ENCODE results near the gene NFKBIZ.

NFKBIZ gene

DNA sequence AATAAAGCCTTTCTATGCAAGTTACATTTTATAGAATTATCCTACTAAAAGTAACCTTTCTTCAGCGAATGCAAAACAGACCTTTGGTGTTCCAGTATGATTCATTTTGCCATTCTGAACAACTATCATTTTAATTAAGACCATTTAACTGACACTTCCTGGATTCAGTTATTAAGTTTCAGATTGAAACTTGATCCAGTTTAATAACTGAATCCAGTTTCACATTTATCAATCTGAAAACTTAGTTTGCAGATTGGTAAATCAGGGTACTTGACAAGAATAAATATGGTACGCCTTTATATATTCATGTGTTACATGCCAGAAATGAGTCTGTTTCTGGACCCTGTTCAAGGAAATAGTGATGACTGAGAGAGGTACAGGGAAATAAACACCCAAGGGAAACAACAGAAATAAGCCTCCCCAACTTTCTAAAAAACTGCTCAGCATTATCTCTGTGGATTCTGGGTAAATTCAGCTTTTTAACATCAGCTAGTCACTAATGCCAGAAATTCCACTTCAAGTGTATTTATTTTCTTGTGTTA is 23.3 kb upstream of the NFKBIZ start:
- peak; percentile 49 for DNase-seq

DNA sequence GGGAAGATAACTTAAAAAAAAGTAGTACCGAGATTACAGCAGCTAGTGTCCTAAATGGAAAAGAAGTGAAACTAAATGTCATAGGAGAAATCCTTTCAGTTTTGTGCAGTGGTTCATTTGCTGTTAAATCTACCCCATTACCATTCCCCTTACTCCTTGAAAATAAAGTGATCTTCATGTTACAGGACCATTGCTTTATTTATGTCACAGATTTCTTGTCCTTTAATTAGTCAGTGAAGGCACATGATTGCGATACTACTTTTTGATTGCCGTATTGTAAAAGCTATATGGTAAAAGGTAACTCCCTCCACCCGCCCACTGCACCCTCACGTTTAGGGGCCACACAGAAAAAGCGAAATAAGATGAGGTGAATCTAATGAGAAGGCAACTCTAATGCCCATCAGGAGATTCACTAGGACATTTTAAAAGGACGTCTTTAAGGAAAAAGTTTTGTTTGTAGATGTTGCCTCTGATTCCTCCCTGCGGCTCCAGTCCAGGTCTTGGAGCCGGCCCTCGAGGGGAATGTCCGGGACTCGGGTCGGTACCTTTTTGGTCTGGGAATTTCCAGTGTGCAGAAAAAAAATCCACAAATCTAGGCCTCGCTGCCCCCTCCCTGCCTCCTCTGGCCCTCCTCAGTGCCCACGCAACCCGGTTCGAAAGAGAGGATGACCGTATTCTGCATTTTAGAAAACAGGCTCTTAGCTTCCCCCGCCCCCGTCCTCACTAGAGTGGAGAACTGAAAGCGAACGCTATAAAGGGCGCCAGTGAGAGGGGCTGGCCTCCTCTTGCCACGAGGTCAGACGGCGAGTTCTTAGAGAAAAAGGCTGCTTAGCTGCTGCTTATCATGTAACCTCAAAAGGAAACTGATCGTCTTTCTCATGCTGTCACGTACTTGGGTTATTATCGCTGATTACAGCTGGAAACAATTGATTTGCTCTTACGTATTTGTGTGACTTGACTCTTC is 21.8 kb upstream of the NFKBIZ start:
- peak; percentile 85 for DNase-seq

DNA sequence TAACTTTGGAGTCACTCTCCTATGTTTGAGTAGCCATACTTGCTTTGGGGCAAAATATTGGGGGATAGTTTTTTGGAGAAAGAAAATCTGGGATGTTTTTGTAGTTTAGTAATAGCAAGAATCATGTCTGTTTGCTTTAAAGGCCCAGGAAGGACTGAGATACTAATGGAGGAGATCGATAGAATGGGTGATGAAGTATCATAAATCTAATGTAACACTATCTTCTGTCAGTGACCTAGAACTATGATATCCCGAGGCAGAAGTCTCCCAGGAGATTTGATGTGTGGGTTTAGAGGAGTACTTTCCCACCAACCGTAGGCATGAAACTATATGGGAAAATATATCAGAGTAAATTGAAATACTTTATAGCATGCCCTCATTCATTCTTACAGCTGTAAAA is 21.0 kb upstream of the NFKBIZ start:
- no peak for DNase-seq

DNA sequence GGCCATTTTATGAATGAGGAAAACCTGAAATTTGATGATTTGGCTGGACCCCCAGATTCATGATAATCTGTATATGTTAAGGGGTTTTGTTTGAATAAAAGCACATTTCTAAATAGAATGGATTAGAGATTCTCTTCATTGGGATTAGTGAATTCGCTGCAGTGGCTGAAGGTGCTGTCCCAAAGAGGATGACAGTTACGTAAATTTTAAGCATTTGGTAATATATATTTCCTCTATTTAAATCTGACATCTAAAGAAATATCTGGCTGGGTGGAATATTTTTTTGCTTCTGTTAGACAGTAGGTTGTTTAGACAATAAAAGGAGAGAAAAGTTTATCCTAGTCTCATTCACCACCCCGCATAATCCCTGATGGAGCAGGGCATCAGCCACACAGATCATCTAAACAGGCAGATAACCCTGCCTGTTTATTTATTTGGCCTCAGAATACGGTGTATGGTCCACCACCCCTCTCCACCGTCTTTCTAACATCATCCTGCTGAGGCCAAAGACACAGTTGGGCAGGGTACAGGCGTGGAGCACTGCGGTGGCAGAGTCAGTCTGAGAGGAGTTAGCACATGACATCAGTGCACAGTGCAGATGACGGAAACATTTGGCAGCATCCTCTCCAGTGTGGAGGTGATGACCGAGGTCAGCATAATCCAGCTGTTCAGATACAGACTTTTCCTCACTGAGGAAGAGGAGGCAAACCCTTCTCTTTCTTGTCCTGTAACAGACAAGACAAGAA is 20.4 kb upstream of the NFKBIZ start:
- DNase-seq, result peak; percentile 75

DNA sequence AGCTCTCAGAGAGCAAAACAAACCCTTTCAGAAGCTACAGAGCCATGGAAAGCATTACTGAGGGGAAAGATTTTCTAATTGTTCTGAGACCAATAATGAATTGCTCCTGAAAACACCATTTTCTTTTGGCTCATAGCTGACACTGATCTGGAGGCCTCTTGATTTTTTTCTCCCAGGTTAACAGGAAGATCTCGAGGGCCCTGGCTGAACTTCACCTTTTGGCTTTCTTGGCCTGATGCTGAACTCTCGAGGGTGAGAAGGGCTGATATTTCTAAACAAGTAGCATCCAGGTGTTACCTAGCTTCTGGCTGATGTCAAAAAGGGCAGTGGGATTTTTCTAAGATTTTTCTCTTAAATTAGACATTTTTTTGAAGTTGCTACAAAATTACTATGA is 19.9 kb upstream of the NFKBIZ start:
- no peak for DNase-seq

DNA sequence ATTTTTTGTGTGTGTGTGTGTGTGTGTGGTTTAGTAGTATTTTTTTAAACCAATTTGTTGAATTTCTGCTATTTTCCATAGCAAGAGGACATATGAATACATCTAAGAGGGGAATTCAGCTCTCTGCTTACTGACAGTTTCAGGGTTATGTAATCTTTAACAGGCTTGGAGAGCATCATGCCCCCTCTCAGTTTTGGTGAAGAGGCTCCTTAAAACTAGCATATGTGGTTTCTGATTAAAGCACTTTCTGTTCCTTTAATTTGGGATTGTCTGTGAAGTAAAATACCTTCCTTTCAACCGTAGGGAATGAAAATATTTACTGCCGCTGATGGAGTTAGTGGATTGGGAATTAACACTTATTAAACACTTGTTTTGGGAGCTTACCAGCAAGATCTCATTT is 19.4 kb upstream of the NFKBIZ start:
- no peak for DNase-seq

DNA sequence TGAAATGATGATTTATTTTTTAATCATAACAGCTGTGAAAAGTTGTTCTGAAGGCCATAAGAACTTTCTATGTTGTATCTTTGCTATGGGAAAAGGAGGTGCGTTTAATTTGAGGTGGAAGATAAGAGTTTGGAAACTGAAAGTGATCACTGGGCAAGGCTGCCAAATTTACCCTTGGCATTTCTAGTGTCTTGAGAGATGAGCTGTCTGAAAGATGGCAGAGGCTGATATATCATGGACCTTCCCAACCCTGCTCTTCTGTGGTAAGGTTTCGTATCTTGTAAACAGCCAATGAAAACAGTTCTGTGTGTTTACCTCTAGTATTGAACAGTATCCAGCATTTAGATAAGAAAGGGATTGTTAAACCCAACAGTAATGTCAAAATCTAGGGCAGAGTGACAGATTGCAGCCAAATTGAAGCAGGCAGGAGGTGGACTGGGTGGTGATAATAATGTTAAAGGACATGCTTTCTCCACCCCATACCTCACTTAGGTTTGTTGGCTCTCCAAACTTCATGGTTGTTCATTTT is 15.8 kb upstream of the NFKBIZ start:
- DNase-seq, result peak; percentile 39

DNA sequence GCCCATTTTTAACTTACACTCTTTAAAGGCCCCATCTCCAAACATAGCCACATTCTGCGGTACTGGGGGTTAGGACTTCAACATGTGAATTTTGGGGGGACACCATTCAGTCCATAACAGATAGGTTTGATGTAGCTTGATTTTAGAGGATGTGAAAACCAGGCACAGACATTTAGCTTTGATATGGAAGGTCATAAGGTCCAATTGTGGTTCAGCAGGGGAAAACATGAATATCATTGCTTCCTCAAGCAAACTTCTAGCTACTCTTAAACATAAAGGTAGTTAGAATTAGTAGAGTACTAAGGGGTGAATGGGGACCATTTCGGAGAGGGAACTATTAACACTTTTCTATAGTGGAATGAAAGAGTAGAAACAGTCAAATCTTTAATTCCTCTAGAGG is 13.6 kb upstream of the NFKBIZ start:
- DNase-seq, result no peak

DNA sequence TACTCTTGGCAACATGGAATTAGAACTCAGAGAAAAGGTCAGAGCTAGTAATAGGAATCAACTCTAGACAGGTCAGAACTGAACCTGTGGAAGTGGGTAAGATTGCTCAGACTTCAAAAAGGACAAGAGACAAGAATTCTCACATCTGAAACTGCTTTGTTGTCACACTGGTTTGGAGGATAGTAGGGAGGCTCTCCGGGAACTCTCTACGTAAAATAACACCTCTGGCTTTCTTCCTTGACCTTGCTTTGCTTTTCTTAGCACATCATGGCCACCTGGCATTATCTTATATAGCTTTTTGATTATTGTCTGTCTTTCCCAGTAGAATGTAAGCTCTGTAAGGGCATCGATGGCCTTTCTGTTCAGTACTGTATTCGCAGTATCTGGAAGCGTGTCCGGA is 13.2 kb upstream of the NFKBIZ start:
- no peak for DNase-seq

DNA sequence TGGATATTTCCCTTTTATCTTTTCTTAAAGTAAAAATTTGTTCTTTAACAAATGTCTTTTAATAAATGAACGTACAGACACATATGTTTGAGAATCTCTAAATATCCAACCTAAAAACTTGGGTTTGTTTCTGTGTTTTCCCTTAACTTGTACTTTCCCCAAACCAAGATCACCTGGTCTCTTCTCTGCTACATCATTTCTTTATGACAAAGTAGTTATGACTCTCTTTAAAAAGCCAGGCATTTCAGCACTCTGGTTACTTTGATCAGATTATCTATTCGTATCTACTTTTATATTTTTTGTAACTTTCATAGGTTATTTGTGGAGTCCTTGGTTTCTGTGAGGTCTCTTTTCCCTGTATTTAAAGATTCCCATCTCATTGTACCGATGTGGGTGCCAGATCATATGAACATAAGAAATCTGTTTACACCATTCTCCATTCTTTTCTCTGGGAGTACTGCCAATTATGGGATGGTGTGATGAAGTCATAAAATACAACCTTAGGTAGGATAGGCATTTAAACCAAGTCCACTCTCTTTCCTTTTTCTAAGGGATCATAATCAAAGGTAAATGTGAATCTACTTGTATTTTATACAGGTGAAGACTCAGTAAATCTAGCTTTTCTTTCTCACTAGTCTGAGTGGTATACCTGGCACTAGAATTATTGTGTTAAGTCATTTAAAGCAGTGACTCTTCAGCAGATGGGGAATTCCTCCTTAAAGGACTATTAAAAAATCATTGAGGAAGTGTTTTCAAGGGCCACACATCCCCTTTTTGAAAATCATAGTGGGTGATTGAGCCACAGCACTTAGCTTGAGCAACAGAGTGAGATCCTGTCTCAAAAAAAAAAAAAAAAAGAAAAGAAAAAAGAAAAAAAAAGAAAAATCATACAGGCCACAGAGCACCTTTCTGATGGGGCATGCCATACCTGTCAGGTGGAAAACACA is 12.4 kb upstream of the NFKBIZ start:
- no peak for DNase-seq

DNA sequence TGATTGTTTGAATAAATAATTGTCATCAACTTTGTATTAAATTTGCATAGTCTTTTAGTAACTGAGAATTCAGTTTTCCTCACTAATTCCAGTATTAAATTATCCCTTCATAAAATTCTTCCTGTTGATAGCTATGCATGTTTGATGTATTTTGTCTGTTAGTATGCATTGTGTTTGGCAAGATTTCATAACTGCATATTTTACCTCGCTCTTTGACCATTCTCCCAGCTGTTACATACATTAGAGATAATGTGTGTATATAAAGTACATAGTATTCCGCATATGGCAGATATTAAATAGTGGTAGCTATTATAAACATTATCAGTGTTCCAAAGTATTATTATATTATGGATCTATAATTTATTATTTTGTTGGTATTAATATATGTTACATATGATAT is 10.6 kb upstream of the NFKBIZ start:
- no peak for DNase-seq

DNA sequence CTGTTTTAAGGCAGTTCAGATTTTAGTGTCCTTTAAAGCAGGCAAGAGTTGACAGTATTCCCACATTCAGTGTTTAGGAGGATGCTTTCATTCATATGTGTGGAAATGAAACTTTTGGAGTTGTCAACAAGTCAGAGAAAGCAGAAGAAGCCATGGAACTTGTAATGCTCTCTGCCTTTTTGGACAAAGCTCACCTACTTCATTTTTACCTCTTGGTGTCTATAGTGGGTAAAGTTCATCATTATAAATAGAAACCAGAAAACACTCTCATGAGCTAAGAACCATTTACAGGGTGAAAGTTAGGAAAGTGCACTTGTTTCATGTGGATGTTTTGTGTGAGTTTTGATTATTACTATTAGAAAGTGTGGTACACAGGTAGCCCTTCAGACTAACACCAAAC is 9.2 kb upstream of the NFKBIZ start:
- DNase-seq, result no peak

DNA sequence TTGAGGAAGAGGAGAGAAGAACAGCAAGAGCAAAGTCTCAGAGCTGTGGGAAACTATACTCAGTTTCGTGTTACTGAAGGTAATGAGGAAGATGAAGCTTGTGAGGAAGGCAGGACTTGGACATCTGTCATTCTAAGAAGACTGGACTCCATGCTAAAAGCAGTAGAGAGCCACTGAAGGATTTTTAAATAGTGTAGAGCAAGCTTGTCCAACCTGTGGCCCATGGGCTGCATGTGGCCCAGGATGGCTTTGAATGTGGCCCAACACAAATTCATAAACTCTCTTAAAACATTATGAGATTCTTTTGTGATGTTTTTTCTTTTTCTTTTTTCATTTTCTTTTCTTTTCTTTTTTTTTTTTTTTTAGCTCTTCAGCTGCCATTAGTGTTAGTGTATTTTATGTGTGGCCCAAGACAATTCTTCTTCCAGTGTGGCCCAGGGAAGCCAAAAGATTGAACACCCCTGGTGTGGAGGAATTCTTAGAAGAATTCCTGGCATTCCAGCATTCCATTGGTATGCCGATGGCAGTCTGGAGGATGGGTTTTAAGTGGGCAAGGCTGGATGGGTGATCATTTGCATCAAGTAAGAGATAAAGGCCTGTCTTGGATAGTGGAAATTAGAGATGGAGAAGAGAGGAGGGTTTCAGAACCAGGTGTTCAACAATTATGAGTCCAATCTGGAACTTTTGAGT is 6.9 kb upstream of the NFKBIZ start:
- DNase-seq, result no peak

DNA sequence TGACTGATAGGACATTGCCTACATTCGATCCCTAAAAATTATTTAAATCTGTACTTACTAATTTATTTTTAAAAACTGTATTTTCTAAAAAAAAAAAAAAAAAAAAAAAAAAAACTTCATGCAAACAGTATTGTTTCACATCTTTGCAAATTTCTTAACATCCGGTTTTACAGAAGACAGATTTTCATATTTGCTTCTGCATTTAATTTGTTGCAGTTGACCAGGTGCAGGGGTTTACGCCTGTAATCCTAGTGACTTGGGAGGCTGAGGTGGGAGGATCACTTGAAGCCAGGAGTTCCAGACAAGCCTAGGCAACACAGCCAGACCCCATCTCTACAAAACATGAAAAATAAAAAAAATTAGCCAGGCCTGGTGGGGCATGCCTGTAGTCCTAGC is 6.4 kb upstream of the NFKBIZ start:
- no peak for DNase-seq

DNA sequence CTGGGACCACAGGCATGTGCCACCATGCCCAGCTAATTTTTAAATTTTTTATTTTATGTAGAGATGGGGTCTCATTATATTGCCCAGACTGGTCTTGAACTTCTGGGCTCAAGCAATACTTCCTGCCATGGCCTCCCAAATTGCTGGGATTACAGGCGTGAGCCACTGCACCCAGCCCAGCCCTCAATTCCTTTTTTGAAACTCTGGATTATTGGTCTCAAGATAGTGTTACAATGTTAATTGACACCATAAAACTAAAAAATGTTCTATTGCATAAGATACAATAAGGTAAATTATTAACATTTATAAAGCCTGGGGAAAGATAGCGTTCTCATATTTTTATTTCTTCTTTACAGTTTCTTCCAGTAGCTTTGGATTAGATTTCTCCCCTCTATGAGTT is 3.9 kb upstream of the NFKBIZ start:
- DNase-seq, result no peak

DNA sequence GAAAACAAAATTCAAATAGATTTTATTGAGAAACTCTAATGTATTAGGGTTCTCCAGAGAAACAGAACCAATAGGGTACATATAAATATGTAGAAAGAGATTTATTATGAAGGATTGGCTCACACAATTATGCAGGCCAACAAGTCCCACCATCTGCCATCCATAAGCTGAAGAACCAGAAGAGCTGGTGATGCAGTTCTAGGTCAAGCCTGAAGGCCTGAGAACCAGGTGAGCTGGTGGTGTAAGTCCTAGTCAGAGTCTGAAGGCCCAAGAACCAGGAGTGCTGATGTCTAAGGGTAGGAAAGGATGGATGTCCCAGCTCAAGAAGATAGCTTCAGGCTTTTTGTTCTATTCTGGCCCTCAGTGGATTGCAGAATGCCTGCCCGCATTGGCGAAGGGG is 2.6 kb upstream of the NFKBIZ start:
- DNase-seq, result no peak

DNA sequence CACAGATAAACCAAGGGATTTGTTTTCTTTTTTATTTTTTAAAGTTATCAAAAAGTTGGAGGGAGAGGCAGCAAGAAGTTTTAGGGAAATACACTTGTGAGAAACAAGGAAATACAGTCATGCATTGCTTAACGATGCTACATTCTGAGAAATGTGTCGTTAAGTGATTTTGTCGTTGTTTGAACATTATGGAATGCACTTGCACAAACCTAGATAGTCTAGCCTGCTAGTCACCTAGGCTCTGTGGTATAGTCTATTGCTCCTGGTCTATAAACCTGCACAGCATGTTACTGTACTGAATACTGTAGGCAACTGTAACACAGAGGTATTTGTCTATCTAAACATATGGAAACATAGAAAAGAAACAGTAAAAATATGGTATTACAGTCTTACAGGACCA is 2.0 kb upstream of the NFKBIZ start:
- DNase-seq, result no peak

DNA sequence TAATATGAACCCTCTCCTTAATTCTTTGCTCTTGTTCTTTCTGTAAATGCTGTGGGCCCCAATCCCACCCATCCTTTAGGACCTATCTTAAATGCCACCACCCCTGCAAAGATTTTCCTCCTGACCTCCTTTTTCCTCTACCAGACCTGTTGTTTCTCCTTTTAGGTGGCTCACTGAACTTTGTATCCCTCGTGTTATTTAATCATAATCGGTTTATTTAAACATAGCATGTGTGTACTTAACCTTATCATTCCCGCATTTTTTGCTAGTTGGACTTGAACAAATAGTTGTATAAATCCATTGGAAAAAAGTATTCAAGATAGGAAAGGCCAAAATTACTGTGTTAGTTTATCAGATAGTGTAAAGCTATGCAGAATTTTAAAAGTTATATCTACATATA is 988 bp upstream of the NFKBIZ start:
- no peak for DNase-seq

DNA sequence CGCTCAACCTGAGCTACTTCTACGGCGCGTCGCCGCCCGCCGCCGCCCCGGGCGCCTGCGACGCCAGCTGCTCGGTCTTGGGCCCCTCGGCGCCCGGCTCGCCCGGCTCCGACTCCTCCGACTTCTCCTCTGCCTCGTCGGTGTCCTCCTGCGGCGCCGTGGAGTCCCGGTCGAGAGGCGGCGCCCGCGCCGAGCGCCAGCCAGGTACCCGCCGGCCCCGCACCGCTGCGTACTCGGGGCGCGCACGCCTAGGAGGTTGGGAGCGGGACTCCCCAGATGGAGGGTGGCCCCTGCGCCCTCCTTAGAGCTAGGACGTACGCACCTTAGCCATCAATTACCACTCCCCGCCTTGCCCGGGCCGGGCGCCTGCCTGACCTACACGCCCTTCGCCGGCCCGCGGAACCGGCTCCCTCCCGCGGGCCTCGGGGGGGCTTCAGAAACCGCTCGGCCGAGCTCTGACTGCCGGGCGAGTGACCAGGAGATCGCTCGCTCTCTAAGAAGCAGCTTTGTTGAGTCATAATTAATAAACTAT is 466 bp downstream of the NFKBIZ start:
- DNase-seq, result peak; percentile 62

DNA sequence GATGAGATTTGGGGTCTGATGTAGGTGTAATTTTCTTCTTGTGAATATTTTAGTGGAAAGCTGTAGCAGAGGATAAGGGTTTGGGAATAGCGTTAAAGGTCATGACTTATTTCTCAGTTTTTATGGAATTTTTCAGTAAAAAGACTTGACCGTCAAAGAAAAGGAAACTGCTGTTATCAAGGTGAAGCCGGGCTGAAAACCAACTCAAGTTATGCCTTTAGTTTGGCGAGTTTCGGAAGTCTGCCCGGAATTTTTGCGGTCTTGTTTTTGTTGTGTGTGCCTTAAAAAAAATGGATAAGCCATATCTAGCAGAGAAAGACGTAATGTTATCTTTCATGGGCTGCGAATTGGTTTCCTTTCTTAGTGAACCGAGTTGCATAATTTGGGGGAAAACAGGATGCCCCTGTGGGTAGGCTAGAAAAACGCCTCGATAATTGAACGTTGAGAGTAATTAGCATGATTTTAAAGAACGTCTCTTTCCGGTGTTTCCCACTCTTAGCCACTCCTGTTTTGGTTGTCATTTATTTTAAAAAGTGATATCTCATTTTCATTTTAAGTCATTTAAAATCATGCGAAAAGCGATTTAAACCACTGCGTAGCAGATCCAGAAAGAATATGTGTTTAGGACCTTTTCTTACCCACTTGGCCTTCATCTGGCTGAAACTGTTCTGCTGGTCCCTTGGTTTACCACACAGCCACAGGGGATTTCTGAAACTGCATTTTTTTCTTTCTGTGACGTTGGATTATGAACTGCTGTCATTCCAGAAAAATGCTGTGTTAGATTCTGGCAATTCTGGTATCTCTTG is 1.1 kb downstream of the NFKBIZ start:
- peak; percentile 85 for DNase-seq

Measured in activated CD4-positive, alpha-beta T cell treated with anti-CD3 and anti-CD28 coated beads, Interleukin-2, Interleukin-6, amounts not matched to agents 100 ng/mL and 50 ng/mL, durations not matched to agents 16 hours and 8 hours (primary cell).